ENCODE results near the gene CDK19. TPM values are rescaled to one million over a fixed set of nuclear protein-coding genes. Genes with fewer than 3 reads are reported as not detected.

Gene CDK19
- total RNA-seq, 3 donors from 2014 or later (not counting 1 experiment from before 2014, with no cell fraction given): 21.2 to 30.8 (median 25.9) TPM

- Histone ChIP-seq H3K4me3 (ENCODE audit: low read length) (no peak overlapping the region), H3K4me1 (ENCODE audit: control insufficient read depth, insufficient read depth, low read length) (no peaks in the 10 kb centered on the region), H3K9me3 (ENCODE audit: control insufficient read depth, insufficient read depth, low read length) (no peaks in the 10 kb centered on the region), H3K27me3 (ENCODE audit: control insufficient read depth, insufficient read depth, low read length) (no peaks in the 10 kb centered on the region), H3K36me3 (ENCODE audit: control insufficient read depth, insufficient read depth, low read length) (no peaks in the 10 kb centered on the region), H3K27ac (ENCODE audit: low read length) (no peak overlapping the region)
- H3K4me3 Mint-ChIP-seq: no peak overlapping the region
- TF ChIP-seq CTCF (IDR thresholded peaks at IDR 0.05): no peak
- H3K9me3 Mint-ChIP-seq: no peaks in the 10 kb centered on the region
- ATAC-seq: no peak
- H3K4me1 Mint-ChIP-seq: peaks cover 0 to 14% of the 10 kb centered on the region in 2 donors
- no peak overlapping the region for H3K27ac Mint-ChIP-seq
- H3K27me3 Mint-ChIP-seq (ENCODE audit: low read depth in 2 of 2): no peaks in the 10 kb centered on the region
- intact Hi-C loops (cut with micrococcal nuclease): no loop called here
- no CpG with 5 or more reads among the region's 1 CpG for WGBS (ENCODE audit: insufficient coverage)
- no peaks in the 10 kb centered on the region for H3K36me3 Mint-ChIP-seq
- no peak for DNase-seq
These were observed 152.6 kb downstream of the CDK19 start for GRCh38 chr6:110662490-110663211.

GRCh38 chr6:110661414-110661813 is 153.9 kb downstream of the CDK19 start:
- H3K27me3 ChIP-seq (ENCODE audit: control insufficient read depth, insufficient read depth, low read length): no peaks in the 10 kb centered on the region
- no peak for ATAC-seq
- Mint-ChIP-seq H3K27ac (no peak overlapping the region), H3K4me3 (no peak overlapping the region), H3K36me3 (no peaks in the 10 kb centered on the region), H3K9me3 (no peaks in the 10 kb centered on the region), H3K4me1 (peaks cover 0 to 14% of the 10 kb centered on the region in 2 donors), H3K27me3 (ENCODE audit: low read depth in 2 of 2) (no peaks in the 10 kb centered on the region)
- H3K9me3 ChIP-seq (ENCODE audit: control insufficient read depth, insufficient read depth, low read length): no peaks in the 10 kb centered on the region
- H3K36me3 ChIP-seq (ENCODE audit: control insufficient read depth, insufficient read depth, low read length): no peaks in the 10 kb centered on the region
- H3K4me3 ChIP-seq (ENCODE audit: low read length): no peak overlapping the region
- no peak overlapping the region for H3K27ac ChIP-seq (ENCODE audit: low read length)
- no peak for TF ChIP-seq CTCF (IDR thresholded peaks at IDR 0.05)
- no peak for DNase-seq
- intact Hi-C loops (cut with micrococcal nuclease): no loop called here
- 100% methylated on average over 1 of the region's 2 CpGs for WGBS (ENCODE audit: insufficient coverage)
- no peaks in the 10 kb centered on the region for H3K4me1 ChIP-seq (ENCODE audit: control insufficient read depth, insufficient read depth, low read length)

GRCh38 chr6:110660066-110660655 is 155.1 kb downstream of the CDK19 start:
- ATAC-seq (no peak), DNase-seq (no peak)
- Histone ChIP-seq H3K27ac (ENCODE audit: low read length) (no peak overlapping the region), H3K9me3 (ENCODE audit: control insufficient read depth, insufficient read depth, low read length) (no peaks in the 10 kb centered on the region), H3K36me3 (ENCODE audit: control insufficient read depth, insufficient read depth, low read length) (no peaks in the 10 kb centered on the region), H3K27me3 (ENCODE audit: control insufficient read depth, insufficient read depth, low read length) (no peaks in the 10 kb centered on the region), H3K4me3 (ENCODE audit: low read length) (no peak overlapping the region), H3K4me1 (ENCODE audit: control insufficient read depth, insufficient read depth, low read length) (no peaks in the 10 kb centered on the region)
- intact Hi-C loops (cut with micrococcal nuclease): no loop called here
- no peaks in the 10 kb centered on the region for H3K36me3 Mint-ChIP-seq
- no peaks in the 10 kb centered on the region for H3K27me3 Mint-ChIP-seq (ENCODE audit: low read depth in 2 of 2)
- 98% methylated on average over 9 of the region's 9 CpGs for WGBS (ENCODE audit: insufficient coverage)
- peaks cover 0 to 19% of the 10 kb centered on the region in 2 donors for H3K4me1 Mint-ChIP-seq
- TF ChIP-seq CTCF (IDR thresholded peaks at IDR 0.05): no peak
- H3K9me3 Mint-ChIP-seq: no peaks in the 10 kb centered on the region
- no peak overlapping the region for H3K4me3 Mint-ChIP-seq
- no peak overlapping the region for H3K27ac Mint-ChIP-seq

Data from natural killer cell (primary cell).